WI38 (cell line): Measurements from ENCODE around the gene CTLA4.

Source experiments
- H3K4me3 ChIP-seq: 2 replicates; pipeline ENCODE4 v1.5.1; 2011; ENCODE audit warnings: low read depth, mild to moderate bottlenecking, control low read depth, low read length
- CTCF ChIP-seq: IDR thresholded peaks from 2 replicates; pipeline ENCODE4 v1.5.1; 2012; ENCODE audit warnings: low read depth, mild to moderate bottlenecking, control low read depth, low read length

CTLA4 gene

GRCh38 chr2:203890733-203891132, 23.2 kb downstream of the CTLA4 start:
- no peak overlapping the region for H3K4me3 ChIP-seq
- TF ChIP-seq CTCF: no peak

GRCh38 chr2:203891474-203891873, 23.9 kb downstream of the CTLA4 start:
- no peak for TF ChIP-seq CTCF
- no peak overlapping the region for H3K4me3 ChIP-seq

- no peak for TF ChIP-seq CTCF
- H3K4me3 ChIP-seq: no peak overlapping the region
These were observed 24.6 kb downstream of the CTLA4 start for GRCh38 chr2:203892207-203892606.

- no peak overlapping the region for H3K4me3 ChIP-seq
- no peak for TF ChIP-seq CTCF
These were observed 25.8 kb downstream of the CTLA4 start for GRCh38 chr2:203893401-203893800.

GRCh38 chr2:203893840-203894239, 26.3 kb downstream of the CTLA4 start:
- no peak overlapping the region for H3K4me3 ChIP-seq
- TF ChIP-seq CTCF: no peak

GRCh38 chr2:203894262-203894661, 26.7 kb downstream of the CTLA4 start:
- H3K4me3 ChIP-seq: no peak overlapping the region
- TF ChIP-seq CTCF: no peak

GRCh38 chr2:203897544-203897943, 30.0 kb downstream of the CTLA4 start:
- no peak for TF ChIP-seq CTCF
- H3K4me3 ChIP-seq: no peak overlapping the region
